HL-60 (cell line): Measurements from ENCODE around the gene CEP97.

Experiments
- DNase-seq, 2 experiments: peaks; one replicate each; pipeline ENCODE4 v3.0.0-alpha.2; 2010 to 2020; ENCODE audit warnings: low read depth in 1 of 2, low spot score in 1 of 2
- H3K27ac ChIP-seq: fragments of 250-450 bp; sonication (Bioruptor Pico); replicated peaks from 2 replicates; pipeline ENCODE4 v1.5.1; 2020; ENCODE audit warnings: mild to moderate bottlenecking, moderate library complexity
- H3K27me3 ChIP-seq: fragments of 250-450 bp; sonication (Bioruptor Pico); 2 replicates; pipeline ENCODE4 v1.5.1; 2021; ENCODE audit warnings: mild to moderate bottlenecking, moderate library complexity; ENCODE audit not compliant: insufficient read depth, poor library complexity, severe bottlenecking
- H3K4me3 ChIP-seq: replicated peaks from 2 replicates; pipeline ENCODE4 v1.5.1; 2011; ENCODE audit warnings: mild to moderate bottlenecking, control low read depth, low read length; ENCODE audit not compliant: insufficient read depth
- GABPA ChIP-seq: IDR thresholded peaks from 2 replicates; pipeline ENCODE4 v1.6.1; 2012; ENCODE audit warnings: low read depth
- POLR2AphosphoS5 ChIP-seq: IDR thresholded peaks from 2 replicates; pipeline ENCODE4 v1.6.1; 2012; ENCODE audit warnings: low read depth
- SPI1 ChIP-seq: IDR thresholded peaks from 2 replicates; pipeline ENCODE4 v1.6.1; 2012; ENCODE audit warnings: low read depth, mild to moderate bottlenecking, borderline replicate concordance
- TF ChIP-seq, protein P1 (sequence below): IDR thresholded peaks from one replicate; pipeline ENCODE4 v1.5.1; 2011; ENCODE audit warnings: low read length, control low read depth, inconsistent platforms; ENCODE audit not compliant: insufficient read depth
- TF ChIP-seq, protein P2 (sequence below): IDR thresholded peaks from 2 replicates; pipeline ENCODE4 v1.6.1; 2012; ENCODE audit warnings: low read depth; ENCODE audit not compliant: insufficient replicate concordance

The CEP97 gene

DNA sequence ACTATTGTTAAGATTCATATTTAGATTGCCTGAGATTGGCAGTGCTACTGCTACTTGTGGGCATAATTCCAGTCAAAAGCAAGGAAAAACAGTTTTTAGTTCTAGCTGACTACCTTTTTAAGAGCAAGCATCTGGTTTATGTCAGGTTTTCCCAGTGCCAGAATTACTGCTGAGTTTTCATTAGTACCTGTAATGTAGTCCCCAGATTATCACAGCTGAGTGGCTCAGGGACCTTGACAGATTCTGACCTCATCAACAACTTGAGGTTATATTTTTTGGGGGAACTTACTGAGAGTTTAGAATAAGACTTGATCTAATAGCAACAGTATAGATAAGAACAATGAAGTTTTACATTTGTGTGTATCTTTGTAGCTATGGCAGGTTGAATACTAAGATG is 85.6 kb downstream of the CEP97 start:
- TF ChIP-seq, protein P1, sequence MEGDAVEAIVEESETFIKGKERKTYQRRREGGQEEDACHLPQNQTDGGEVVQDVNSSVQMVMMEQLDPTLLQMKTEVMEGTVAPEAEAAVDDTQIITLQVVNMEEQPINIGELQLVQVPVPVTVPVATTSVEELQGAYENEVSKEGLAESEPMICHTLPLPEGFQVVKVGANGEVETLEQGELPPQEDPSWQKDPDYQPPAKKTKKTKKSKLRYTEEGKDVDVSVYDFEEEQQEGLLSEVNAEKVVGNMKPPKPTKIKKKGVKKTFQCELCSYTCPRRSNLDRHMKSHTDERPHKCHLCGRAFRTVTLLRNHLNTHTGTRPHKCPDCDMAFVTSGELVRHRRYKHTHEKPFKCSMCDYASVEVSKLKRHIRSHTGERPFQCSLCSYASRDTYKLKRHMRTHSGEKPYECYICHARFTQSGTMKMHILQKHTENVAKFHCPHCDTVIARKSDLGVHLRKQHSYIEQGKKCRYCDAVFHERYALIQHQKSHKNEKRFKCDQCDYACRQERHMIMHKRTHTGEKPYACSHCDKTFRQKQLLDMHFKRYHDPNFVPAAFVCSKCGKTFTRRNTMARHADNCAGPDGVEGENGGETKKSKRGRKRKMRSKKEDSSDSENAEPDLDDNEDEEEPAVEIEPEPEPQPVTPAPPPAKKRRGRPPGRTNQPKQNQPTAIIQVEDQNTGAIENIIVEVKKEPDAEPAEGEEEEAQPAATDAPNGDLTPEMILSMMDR: no peak
- TF ChIP-seq GABPA: no peak
- no peak for TF ChIP-seq SPI1
- TF ChIP-seq, protein P2, sequence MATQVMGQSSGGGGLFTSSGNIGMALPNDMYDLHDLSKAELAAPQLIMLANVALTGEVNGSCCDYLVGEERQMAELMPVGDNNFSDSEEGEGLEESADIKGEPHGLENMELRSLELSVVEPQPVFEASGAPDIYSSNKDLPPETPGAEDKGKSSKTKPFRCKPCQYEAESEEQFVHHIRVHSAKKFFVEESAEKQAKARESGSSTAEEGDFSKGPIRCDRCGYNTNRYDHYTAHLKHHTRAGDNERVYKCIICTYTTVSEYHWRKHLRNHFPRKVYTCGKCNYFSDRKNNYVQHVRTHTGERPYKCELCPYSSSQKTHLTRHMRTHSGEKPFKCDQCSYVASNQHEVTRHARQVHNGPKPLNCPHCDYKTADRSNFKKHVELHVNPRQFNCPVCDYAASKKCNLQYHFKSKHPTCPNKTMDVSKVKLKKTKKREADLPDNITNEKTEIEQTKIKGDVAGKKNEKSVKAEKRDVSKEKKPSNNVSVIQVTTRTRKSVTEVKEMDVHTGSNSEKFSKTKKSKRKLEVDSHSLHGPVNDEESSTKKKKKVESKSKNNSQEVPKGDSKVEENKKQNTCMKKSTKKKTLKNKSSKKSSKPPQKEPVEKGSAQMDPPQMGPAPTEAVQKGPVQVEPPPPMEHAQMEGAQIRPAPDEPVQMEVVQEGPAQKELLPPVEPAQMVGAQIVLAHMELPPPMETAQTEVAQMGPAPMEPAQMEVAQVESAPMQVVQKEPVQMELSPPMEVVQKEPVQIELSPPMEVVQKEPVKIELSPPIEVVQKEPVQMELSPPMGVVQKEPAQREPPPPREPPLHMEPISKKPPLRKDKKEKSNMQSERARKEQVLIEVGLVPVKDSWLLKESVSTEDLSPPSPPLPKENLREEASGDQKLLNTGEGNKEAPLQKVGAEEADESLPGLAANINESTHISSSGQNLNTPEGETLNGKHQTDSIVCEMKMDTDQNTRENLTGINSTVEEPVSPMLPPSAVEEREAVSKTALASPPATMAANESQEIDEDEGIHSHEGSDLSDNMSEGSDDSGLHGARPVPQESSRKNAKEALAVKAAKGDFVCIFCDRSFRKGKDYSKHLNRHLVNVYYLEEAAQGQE: no peak
- TF ChIP-seq POLR2AphosphoS5: no peak
- Histone ChIP-seq H3K27me3 (no peaks in the 10 kb centered on the region), H3K27ac (no peak overlapping the region; the same call in 1 of the 2 replicates), H3K4me3 (no peak overlapping the region)
- DNase-seq: no peak

DNA sequence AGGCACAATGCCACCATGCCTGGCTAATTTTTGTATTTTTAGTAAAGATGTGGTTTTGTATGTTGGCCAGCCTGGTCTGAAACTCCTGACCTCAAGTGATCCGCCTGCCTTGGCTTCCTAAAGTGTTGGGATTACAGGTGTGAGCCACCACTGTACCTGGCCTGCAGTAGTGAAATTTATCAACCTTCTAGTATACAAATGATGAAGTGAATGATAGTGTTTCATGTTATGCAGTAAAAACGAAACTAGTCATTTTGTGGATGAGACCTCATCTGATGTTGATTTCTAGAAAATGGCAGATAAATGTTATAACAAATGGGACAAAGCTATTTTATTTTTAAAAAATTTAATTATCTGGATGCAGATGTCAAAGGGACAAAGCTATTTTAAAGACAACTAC is 87.5 kb downstream of the CEP97 start:
- Histone ChIP-seq H3K4me3 (no peak overlapping the region), H3K27me3 (no peaks in the 10 kb centered on the region), H3K27ac (no peak overlapping the region)
- no peak for DNase-seq
- TF ChIP-seq GABPA (no peak), SPI1 (no peak), POLR2AphosphoS5 (no peak)
- TF ChIP-seq, protein P1: no peak
- TF ChIP-seq, protein P2: no peak

DNA sequence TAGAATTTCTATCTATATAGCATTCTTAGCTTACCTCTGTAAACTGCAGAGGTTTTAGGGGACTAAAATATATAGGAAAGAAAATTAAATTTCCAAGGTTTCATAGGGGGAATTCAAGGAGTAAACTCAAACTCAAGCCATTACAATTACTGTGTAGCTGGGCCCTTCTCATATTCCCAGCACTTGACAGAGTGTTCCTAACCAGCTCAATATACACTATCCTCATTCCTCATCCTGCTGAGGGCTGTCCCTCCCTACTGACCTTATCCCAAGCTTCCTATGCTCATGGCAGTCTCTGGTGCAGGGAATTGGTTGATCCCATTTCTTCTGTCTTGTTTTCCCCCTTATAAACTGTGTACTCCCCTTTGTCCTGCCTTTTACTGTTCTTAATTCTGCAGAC is 88.5 kb downstream of the CEP97 start:
- no peak for TF ChIP-seq SPI1
- no peak for TF ChIP-seq POLR2AphosphoS5
- TF ChIP-seq, protein P2: no peak
- no peak for TF ChIP-seq GABPA
- TF ChIP-seq, protein P1: no peak
- no peak for DNase-seq
- Histone ChIP-seq H3K27me3 (no peaks in the 10 kb centered on the region), H3K27ac (no peak overlapping the region), H3K4me3 (no peak overlapping the region)
